Measurements from ENCODE around the gene LDHA.

GRCh38 chr11:18364495-18365073, 29.8 kb upstream of the LDHA start:
- no peak for TF ChIP-seq POLR2AphosphoS5 (IDR thresholded peaks at IDR 0.05)
- TF ChIP-seq CTCF (IDR thresholded peaks at IDR 0.05): no peak
- TF ChIP-seq POLR2A (IDR thresholded peaks at IDR 0.05): no peak
- TF ChIP-seq EP300 (IDR thresholded peaks at IDR 0.05): no peak

All from stomach (tissue), 4 donors.